Measurements from ENCODE around the gene RAB23.

RAB23 gene

DNA sequence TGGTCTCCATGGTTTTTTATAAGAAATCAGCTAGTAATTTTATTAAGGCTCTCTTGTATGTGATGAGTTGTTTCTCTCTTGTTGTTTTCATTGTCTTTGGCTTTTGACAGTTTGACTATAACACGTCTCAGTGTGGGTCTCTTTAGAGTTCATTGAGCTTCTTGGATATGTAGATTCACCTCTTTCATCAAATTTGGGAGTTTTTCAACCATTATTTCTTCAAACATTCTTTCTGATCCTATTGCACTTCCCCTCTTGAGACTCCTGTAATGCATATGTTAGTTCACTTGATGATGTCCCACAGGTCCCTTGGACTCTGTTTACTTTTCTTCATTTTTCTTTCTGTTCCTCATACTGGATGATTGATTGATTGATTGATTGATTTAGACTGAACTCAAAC, 57.0 kb downstream of the RAB23 start:
- no peak for DNase-seq (ENCODE audit: low spot score)
- TF ChIP-seq, protein P1, sequence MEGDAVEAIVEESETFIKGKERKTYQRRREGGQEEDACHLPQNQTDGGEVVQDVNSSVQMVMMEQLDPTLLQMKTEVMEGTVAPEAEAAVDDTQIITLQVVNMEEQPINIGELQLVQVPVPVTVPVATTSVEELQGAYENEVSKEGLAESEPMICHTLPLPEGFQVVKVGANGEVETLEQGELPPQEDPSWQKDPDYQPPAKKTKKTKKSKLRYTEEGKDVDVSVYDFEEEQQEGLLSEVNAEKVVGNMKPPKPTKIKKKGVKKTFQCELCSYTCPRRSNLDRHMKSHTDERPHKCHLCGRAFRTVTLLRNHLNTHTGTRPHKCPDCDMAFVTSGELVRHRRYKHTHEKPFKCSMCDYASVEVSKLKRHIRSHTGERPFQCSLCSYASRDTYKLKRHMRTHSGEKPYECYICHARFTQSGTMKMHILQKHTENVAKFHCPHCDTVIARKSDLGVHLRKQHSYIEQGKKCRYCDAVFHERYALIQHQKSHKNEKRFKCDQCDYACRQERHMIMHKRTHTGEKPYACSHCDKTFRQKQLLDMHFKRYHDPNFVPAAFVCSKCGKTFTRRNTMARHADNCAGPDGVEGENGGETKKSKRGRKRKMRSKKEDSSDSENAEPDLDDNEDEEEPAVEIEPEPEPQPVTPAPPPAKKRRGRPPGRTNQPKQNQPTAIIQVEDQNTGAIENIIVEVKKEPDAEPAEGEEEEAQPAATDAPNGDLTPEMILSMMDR (IDR thresholded peaks at IDR 0.05; ENCODE audit: borderline replicate concordance, control extremely low read depth, extremely low read depth, insufficient read depth, missing control alignments): no peak
- in situ Hi-C loops (cut with MboI; ENCODE audit: low sequenced_read_pairs, unreplicated experiment): no loop called here

GRCh38 chr6:57163956-57164355, 58.2 kb downstream of the RAB23 start:
- TF ChIP-seq, protein P1 (IDR thresholded peaks at IDR 0.05; ENCODE audit: borderline replicate concordance, control extremely low read depth, extremely low read depth, insufficient read depth, missing control alignments): no peak
- DNase-seq (ENCODE audit: low spot score): no peak
- in situ Hi-C loops (cut with MboI; ENCODE audit: low sequenced_read_pairs, unreplicated experiment): no loop called here

DNA sequence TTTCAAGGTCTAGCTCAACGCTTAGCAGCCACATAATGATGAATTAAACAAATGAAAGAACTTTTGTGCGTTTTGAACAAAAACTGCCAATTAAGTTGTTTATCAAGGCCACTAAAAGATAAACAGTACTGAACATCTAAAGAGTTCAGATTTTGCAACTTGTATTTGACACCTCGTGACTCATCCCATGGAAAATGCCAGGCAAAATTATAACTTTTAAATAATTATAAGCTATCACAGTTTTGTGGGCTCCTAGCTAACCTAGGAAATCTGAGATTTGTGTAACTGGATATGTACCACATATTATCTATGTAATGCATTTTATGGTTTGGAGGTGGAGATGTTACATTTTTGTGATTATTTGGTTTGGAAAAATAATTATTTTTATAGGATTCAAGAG, 59.6 kb downstream of the RAB23 start:
- TF ChIP-seq, protein P1 (IDR thresholded peaks at IDR 0.05; ENCODE audit: borderline replicate concordance, control extremely low read depth, extremely low read depth, insufficient read depth, missing control alignments): no peak

GRCh38 chr6:57162028-57162427, 60.1 kb downstream of the RAB23 start:
- DNase-seq (ENCODE audit: low spot score): no peak
- in situ Hi-C loops (cut with MboI; ENCODE audit: low sequenced_read_pairs, unreplicated experiment): no loop called here
- TF ChIP-seq, protein P1 (IDR thresholded peaks at IDR 0.05; ENCODE audit: borderline replicate concordance, control extremely low read depth, extremely low read depth, insufficient read depth, missing control alignments): no peak

More for the DNA sequence above, 59.6 kb downstream of the RAB23 start:
- no peak for DNase-seq (ENCODE audit: low spot score)
- in situ Hi-C loops (cut with MboI; ENCODE audit: low sequenced_read_pairs, unreplicated experiment): no loop called here

- TF ChIP-seq, protein P1 (IDR thresholded peaks at IDR 0.05; ENCODE audit: borderline replicate concordance, control extremely low read depth, extremely low read depth, insufficient read depth, missing control alignments): no peak
- in situ Hi-C loops (cut with MboI; ENCODE audit: low sequenced_read_pairs, unreplicated experiment): no loop called here
- DNase-seq (ENCODE audit: low spot score): no peak
These were observed 63.0 kb downstream of the RAB23 start for GRCh38 chr6:57159127-57159526.

DNA sequence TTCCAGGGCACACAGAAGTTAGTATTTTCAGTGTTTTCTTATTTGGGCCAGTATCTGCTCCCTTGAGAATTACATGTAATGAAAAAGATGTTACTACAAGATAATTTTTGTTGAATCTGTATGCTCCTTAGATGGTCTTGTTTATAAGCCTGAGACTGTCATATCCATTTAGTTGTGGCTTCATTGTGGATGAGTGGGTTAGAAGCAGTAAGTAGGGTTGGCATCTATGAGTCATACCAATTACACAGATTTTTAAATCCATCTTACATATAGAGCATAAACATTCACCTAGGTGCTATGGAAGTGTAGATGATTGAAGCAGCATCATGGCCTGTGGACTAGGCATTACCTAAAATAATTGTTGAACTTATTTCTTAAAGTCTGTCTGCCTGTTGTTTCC, 63.4 kb downstream of the RAB23 start:
- TF ChIP-seq, protein P1 (IDR thresholded peaks at IDR 0.05; ENCODE audit: borderline replicate concordance, control extremely low read depth, extremely low read depth, insufficient read depth, missing control alignments): no peak
- in situ Hi-C loops (cut with MboI; ENCODE audit: low sequenced_read_pairs, unreplicated experiment): no loop called here
- no peak for DNase-seq (ENCODE audit: low spot score)
